ENCODE data around the gene NAT8.
"Not testable (repeated sequence)": the region's sequence is repeated elsewhere in the genome, so short reads cannot be mapped to it uniquely, and the experiment has no call there.

GRCh38 chr2:73688494-73688893, 46.3 kb upstream of the NAT8 start:
- not testable (repeated sequence) for TF ChIP-seq POLR2AphosphoS5 (IDR thresholded peaks at IDR 0.05; ENCODE audit: low read depth); CTCF (conservative IDR thresholded peaks at IDR 0.05; ENCODE audit: low read depth in 2 of 2); EZH2 (IDR thresholded peaks at IDR 0.05; ENCODE audit: low read depth, unreplicated experiment); STAT1 (IDR thresholded peaks at IDR 0.05; ENCODE audit: unreplicated experiment); CREB1 (CRISPR knock-in tag; IDR thresholded peaks at IDR 0.05; ENCODE audit: low read depth); ZNF331 (CRISPR knock-in tag; IDR thresholded peaks at IDR 0.05; ENCODE audit: low read depth); REST (IDR thresholded peaks at IDR 0.05; ENCODE audit: unreplicated experiment); EZH2phosphoT487 (IDR thresholded peaks at IDR 0.05; ENCODE audit: unreplicated experiment); ZNF114 (CRISPR knock-in tag; IDR thresholded peaks at IDR 0.05); NANOG (IDR thresholded peaks at IDR 0.05; ENCODE audit: borderline replicate concordance)

Measured in GM23338 (cell line).